ENCODE data around the gene CPA3.

Gene CPA3

GRCh38 chr3:148863297-148863696 lies 1.8 kb upstream of the CPA3 start:
- DNase-seq: no peak

DNA sequence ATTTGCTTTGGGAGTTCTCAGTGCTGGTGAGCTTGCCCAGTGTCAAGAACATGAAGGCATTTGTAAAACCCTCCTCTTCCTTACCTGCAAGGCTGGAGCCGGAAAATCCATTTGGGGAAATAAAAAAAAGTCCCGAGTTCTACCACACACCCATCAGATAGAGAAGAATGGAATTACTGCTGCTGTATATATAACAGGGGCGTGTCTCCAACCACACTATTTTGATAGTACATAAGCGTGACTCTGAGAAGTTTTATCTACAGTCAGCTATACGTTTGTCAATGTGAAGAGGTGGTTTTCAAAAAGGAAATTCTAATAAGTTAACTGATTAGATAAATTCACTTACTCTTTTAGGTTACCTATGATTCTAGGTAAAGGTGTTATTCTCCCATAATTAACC lies 1.3 kb upstream of the CPA3 start:
- no peak for DNase-seq

- DNase-seq: no peak
These were observed 1.2 kb downstream of the CPA3 start for GRCh38 chr3:148866261-148866660.

GRCh38 chr3:148873270-148873927 lies 8.3 kb downstream of the CPA3 start:
- DNase-seq: no peak

GRCh38 chr3:148873977-148874376 lies 8.9 kb downstream of the CPA3 start:
- DNase-seq: no peak

DNA sequence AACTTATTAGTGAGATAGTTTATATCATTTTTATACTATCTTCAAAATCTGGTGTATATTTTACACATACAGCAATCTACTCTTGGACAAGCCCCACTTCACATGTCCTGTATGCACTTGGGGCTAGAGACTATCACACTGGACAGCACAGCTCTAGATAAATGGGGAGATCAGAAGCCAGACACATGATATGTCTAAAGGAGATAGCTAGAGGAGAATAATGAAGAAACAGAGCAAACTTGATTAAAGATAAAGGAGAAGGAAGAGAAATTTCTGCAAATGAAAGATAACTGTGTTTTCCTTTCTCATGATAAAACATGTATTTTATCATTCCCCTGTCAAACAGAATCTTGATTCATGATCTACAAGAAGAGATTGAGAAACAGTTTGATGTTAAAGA lies 13.0 kb downstream of the CPA3 start:
- no peak for DNase-seq

DNA sequence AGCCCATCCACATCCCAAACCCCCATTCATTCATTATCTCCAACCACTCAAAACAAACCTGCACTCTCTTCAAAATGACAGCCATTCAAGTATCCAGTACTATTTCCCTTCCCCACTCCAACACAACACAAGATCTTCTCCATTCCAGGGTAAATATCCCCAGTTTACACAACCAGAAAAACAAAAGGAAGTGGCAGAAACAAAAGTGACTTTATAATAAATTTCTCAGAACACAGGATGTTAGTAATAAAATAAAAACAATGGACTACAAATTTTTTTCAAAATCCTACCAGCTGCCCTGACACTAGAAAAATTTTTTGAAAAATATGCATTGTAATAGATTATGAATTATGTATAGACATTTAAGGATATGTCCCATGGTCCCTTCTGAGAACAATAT lies 14.2 kb downstream of the CPA3 start:
- DNase-seq: no peak

- DNase-seq: no peak
These were observed 15.6 kb downstream of the CPA3 start for GRCh38 chr3:148880681-148881080.

- DNase-seq: no peak
These were observed 16.2 kb downstream of the CPA3 start for GRCh38 chr3:148881286-148881685.

GRCh38 chr3:148882288-148882687 lies 17.2 kb downstream of the CPA3 start:
- DNase-seq: no peak

GRCh38 chr3:148883163-148883562 lies 18.1 kb downstream of the CPA3 start:
- no peak for DNase-seq

GRCh38 chr3:148884261-148884660 lies 19.2 kb downstream of the CPA3 start:
- no peak for DNase-seq

DNA sequence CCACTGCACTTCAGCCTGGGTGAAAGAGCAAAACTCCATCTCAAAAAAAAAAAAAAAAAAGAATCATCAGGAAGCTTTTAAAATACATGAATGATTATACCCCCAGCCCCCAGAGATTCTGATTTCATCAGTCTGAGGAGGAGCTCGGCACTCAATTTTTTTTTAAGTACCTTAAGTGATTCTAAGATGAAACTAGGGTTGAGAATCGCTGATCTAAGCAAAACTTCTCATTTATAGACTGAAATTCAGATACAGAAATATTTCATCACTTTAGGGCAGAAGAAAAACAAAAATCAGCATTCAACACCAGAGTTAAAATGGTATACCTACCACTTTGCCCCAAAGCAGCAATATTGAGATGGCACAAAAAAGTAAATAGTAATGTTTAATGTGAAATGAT lies 24.7 kb downstream of the CPA3 start:
- DNase-seq: no peak

DNA sequence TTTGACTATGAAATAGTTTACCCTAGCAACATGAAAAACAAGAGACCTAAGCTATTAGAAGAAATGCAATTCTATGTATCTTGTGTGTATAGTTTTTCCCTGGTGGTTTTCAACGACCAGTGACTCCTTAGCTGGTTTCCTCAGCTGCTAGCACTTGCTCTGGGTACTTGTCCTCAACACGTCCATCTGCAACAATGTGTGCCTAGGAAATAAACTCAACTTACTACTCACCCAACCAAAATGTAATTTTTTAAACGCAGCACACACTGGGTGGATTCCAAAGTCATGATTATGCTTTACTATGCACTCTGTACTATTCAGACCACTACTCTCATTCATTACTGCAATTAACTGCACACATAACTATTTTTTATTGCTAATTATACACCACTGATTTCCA lies 31.0 kb downstream of the CPA3 start:
- no peak for DNase-seq

GRCh38 chr3:148901987-148902791 lies 37.1 kb downstream of the CPA3 start:
- DNase-seq: no peak

GRCh38 chr3:148903022-148903442 lies 37.9 kb downstream of the CPA3 start:
- DNase-seq: no peak

DNA sequence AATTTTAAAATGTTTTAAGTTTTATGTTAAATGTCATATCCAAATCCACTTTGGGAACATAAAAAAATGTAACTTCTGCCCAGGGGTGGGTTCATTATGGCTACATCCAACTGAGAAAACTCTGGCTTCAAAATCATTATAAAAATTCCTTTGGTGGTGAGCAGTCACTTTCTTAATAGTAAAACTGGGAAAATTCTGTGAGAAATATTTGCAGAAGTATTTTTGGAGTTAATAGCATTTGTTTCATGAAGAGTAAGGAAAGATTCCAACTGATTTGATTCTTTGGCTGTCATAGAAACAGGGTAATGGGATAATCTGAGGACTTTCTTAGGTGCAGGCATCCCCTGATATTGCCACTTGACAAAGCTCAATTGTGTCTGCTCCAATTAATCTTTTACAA lies 38.8 kb downstream of the CPA3 start:
- DNase-seq: no peak

DNA sequence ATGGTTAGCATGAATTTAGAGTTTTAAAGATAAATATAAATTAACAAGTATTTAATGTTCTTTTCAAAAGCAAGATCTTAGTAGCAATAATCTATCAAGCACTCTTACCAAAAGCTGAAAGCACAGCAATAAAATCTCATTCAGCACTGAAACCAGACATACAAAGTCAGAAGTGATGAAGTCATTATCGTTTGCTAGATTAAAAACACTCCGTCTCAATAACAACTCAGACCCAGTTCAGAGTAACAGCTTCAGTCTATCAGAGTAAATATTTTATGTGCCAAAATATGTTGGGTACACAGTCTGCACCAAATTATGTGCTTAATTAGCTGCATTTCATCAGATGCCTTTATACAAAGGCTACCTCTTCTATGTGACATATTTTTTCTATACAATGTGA lies 41.6 kb downstream of the CPA3 start:
- DNase-seq: no peak

GRCh38 chr3:148911173-148911572 lies 46.1 kb downstream of the CPA3 start:
- DNase-seq: no peak

DNA sequence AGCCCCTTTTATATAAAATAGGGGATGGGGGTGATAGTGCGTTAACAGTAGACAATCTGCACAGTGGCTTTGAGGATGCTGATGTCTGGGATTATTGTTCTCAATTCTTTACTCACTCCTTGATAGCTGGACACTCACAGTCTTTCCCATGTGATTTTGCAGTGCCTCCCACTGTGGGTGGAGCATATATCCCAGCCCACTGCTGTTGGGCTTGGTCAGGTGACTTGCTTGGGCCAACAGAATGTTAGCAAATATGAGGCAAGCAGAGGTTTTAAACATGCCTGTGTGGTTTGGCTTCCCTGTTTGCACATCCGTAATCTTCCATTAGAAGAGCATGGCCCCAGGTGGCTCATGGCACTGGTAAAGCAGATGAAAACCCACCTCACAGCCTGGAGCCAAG lies 46.5 kb downstream of the CPA3 start:
- DNase-seq: no peak

GRCh38 chr3:148914936-148915690 lies 50.0 kb downstream of the CPA3 start:
- DNase-seq: no peak

DNA sequence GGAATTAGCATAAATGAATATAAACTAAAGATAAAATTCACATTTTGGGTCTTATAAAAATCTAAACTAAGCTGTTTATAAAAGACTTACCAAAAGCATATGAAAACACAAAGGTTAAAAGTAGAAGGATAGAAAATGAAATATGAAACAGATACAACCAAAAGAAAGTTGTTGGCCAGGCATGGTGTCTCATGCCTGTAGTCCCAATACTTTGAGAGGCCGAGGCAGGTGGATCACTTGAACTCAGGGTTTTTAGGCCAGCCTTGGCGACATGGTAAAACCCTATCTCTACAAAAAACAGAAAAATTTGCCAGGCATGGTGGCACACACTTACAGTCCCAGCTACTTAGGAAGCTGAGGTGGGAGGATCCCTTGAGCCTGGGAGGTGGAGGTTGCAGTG lies 51.0 kb downstream of the CPA3 start:
- no peak for DNase-seq

DNA sequence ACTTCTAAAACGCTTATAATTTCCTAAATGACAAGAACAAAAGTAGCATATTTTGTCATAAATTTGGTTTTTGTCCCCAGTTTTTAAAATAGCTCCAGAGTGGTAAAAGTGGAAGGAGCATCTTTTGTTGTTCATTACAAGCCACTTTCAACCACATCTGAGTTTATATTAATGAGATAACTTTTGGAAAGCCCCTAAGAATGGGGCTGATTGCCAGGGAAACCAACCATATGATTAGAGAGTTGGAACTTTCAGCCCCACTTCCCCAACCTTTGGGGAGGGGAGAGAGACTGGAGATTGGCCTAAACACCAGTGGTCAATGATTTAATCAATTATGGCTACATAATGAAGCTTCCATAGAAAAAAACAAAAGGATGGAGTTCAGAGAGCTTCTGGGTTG lies 57.4 kb downstream of the CPA3 start:
- DNase-seq: no peak

- no peak for DNase-seq
These were observed 58.5 kb downstream of the CPA3 start for GRCh38 chr3:148923592-148923991.

Measured in activated CD4-positive, alpha-beta T cell treated with anti-CD3 and anti-CD28 coated beads, Interleukin-2, amount 50 U/mL, for 1 hour (primary cell).